ENCODE results near the gene TSNAXIP1.

DNA sequence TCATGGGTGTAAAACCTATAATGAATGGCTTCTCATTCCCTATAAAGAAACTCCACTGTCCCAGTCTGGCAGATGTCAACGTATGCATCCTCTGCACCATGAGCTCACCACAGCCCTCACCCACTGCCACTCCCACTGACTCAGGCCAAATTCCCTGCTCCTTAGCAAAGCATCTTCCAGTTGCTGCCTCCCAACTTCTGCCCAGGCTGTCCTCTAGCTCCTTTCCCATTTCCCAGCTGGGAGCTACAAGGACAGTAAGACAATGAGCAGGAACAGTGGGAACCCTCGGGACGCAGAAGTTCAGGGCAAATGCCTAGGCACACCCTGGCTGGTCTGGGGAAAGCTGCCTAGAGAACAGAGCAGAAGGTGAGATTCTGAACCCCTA lies 26.3 kb downstream of the TSNAXIP1 start:
- TF ChIP-seq, protein P1, sequence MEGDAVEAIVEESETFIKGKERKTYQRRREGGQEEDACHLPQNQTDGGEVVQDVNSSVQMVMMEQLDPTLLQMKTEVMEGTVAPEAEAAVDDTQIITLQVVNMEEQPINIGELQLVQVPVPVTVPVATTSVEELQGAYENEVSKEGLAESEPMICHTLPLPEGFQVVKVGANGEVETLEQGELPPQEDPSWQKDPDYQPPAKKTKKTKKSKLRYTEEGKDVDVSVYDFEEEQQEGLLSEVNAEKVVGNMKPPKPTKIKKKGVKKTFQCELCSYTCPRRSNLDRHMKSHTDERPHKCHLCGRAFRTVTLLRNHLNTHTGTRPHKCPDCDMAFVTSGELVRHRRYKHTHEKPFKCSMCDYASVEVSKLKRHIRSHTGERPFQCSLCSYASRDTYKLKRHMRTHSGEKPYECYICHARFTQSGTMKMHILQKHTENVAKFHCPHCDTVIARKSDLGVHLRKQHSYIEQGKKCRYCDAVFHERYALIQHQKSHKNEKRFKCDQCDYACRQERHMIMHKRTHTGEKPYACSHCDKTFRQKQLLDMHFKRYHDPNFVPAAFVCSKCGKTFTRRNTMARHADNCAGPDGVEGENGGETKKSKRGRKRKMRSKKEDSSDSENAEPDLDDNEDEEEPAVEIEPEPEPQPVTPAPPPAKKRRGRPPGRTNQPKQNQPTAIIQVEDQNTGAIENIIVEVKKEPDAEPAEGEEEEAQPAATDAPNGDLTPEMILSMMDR (conservative IDR thresholded peaks at IDR 0.05), result no peak
- TF ChIP-seq EZH2 (IDR thresholded peaks at IDR 0.05; ENCODE audit: low read depth), result no peak
